ENCODE measurements around the gene MAK.
A peak's percentile ranks its signal among the peaks of the same experiment; 100 is the strongest.
"Not testable (repeated sequence)": the region's sequence is repeated elsewhere in the genome, so short reads cannot be mapped to it uniquely, and the experiment has no call there.

MAK gene

GRCh38 chr6:10873374-10873773 lies 35.0 kb upstream of the MAK start:
- H3K4me3 Mint-ChIP-seq = no peak overlapping the region
- DNase-seq = no peak
- H3K27me3 Mint-ChIP-seq = peaks cover 32% of the 10 kb centered on the region
- H3K27ac Mint-ChIP-seq = no peak overlapping the region
- no peaks in the 10 kb centered on the region for H3K36me3 Mint-ChIP-seq (ENCODE audit: low read depth)
- H3K9me3 Mint-ChIP-seq = no peaks in the 10 kb centered on the region
- no peaks in the 10 kb centered on the region for H3K4me1 Mint-ChIP-seq (ENCODE audit: low read depth)

- no peak for DNase-seq
- Mint-ChIP-seq H3K4me1 (ENCODE audit: low read depth) (no peaks in the 10 kb centered on the region), H3K4me3 (no peak overlapping the region), H3K27ac (no peak overlapping the region), H3K36me3 (ENCODE audit: low read depth) (no peaks in the 10 kb centered on the region), H3K9me3 (no peaks in the 10 kb centered on the region), H3K27me3 (peaks cover 6% of the 10 kb centered on the region)
Observed at GRCh38 chr6:10867952-10868351, 29.6 kb upstream of the MAK start.

GRCh38 chr6:10866709-10867108 lies 28.4 kb upstream of the MAK start:
- H3K9me3 Mint-ChIP-seq; H3K4me1 Mint-ChIP-seq (ENCODE audit: low read depth); H3K36me3 Mint-ChIP-seq (ENCODE audit: low read depth); DNase-seq; H3K27ac Mint-ChIP-seq; H3K27me3 Mint-ChIP-seq; H3K4me3 Mint-ChIP-seq: not testable (repeated sequence)

GRCh38 chr6:10863031-10863430 lies 24.7 kb upstream of the MAK start:
- not testable (repeated sequence) for H3K36me3 Mint-ChIP-seq (ENCODE audit: low read depth); DNase-seq; H3K4me3 Mint-ChIP-seq; H3K27me3 Mint-ChIP-seq; H3K9me3 Mint-ChIP-seq; H3K27ac Mint-ChIP-seq; H3K4me1 Mint-ChIP-seq (ENCODE audit: low read depth)

GRCh38 chr6:10862361-10862760 lies 24.0 kb upstream of the MAK start:
- Mint-ChIP-seq H3K4me1 (ENCODE audit: low read depth) (no peaks in the 10 kb centered on the region), H3K27me3 (no peaks in the 10 kb centered on the region), H3K27ac (no peak overlapping the region), H3K36me3 (ENCODE audit: low read depth) (no peaks in the 10 kb centered on the region), H3K9me3 (no peaks in the 10 kb centered on the region), H3K4me3 (no peak overlapping the region)
- DNase-seq = no peak

GRCh38 chr6:10861086-10861485 lies 22.7 kb upstream of the MAK start:
- H3K36me3 Mint-ChIP-seq (ENCODE audit: low read depth) = no peaks in the 10 kb centered on the region

GRCh38 chr6:10857259-10857658 lies 18.9 kb upstream of the MAK start:
- H3K27me3 Mint-ChIP-seq = peaks cover 22% of the 10 kb centered on the region
- H3K27ac Mint-ChIP-seq = no peak overlapping the region
- DNase-seq = no peak
- H3K4me3 Mint-ChIP-seq = no peak overlapping the region
- H3K9me3 Mint-ChIP-seq = peaks cover 15% of the 10 kb centered on the region
- no peaks in the 10 kb centered on the region for H3K4me1 Mint-ChIP-seq (ENCODE audit: low read depth)
- H3K36me3 Mint-ChIP-seq (ENCODE audit: low read depth) = no peaks in the 10 kb centered on the region

More at GRCh38 chr6:10861086-10861485, 22.7 kb upstream of the MAK start:
- Mint-ChIP-seq H3K4me1 (ENCODE audit: low read depth) (no peaks in the 10 kb centered on the region), H3K9me3 (no peaks in the 10 kb centered on the region), H3K27me3 (peaks cover 7% of the 10 kb centered on the region), H3K4me3 (no peak overlapping the region), H3K27ac (no peak overlapping the region)
- DNase-seq = no peak

GRCh38 chr6:10854922-10855632 lies 16.7 kb upstream of the MAK start:
- Mint-ChIP-seq H3K27ac (no peak overlapping the region), H3K36me3 (ENCODE audit: low read depth) (no peaks in the 10 kb centered on the region), H3K4me1 (ENCODE audit: low read depth) (no peaks in the 10 kb centered on the region), H3K9me3 (peaks cover 15% of the 10 kb centered on the region), H3K4me3 (no peak overlapping the region), H3K27me3 (peaks cover 28% of the 10 kb centered on the region)
- DNase-seq = no peak

- not testable (repeated sequence) for H3K4me1 Mint-ChIP-seq (ENCODE audit: low read depth); H3K36me3 Mint-ChIP-seq (ENCODE audit: low read depth); H3K4me3 Mint-ChIP-seq; DNase-seq; H3K27ac Mint-ChIP-seq
- Mint-ChIP-seq H3K9me3 (peaks cover 15% of the 10 kb centered on the region), H3K27me3 (peaks cover 34% of the 10 kb centered on the region)
Observed at GRCh38 chr6:10853849-10854300, 15.5 kb upstream of the MAK start.

- peaks cover 36% of the 10 kb centered on the region for H3K27me3 Mint-ChIP-seq
- DNase-seq = no peak
- H3K4me1 Mint-ChIP-seq (ENCODE audit: low read depth) = no peaks in the 10 kb centered on the region
- no peak overlapping the region for H3K4me3 Mint-ChIP-seq
- H3K9me3 Mint-ChIP-seq = peaks cover 15% of the 10 kb centered on the region
- H3K36me3 Mint-ChIP-seq (ENCODE audit: low read depth) = no peaks in the 10 kb centered on the region
- H3K27ac Mint-ChIP-seq = no peak overlapping the region
Observed at GRCh38 chr6:10852361-10852960, 14.1 kb upstream of the MAK start.

GRCh38 chr6:10850728-10851127 lies 12.4 kb upstream of the MAK start:
- H3K4me1 Mint-ChIP-seq (ENCODE audit: low read depth) = no peaks in the 10 kb centered on the region
- H3K27ac Mint-ChIP-seq = no peak overlapping the region
- no peak overlapping the region for H3K4me3 Mint-ChIP-seq
- H3K9me3 Mint-ChIP-seq = peaks cover 15% of the 10 kb centered on the region
- DNase-seq = no peak
- peaks cover 32% of the 10 kb centered on the region for H3K27me3 Mint-ChIP-seq
- H3K36me3 Mint-ChIP-seq (ENCODE audit: low read depth) = no peaks in the 10 kb centered on the region

- Mint-ChIP-seq H3K4me3 (no peak overlapping the region), H3K27me3 (peaks cover 30% of the 10 kb centered on the region), H3K36me3 (ENCODE audit: low read depth) (no peaks in the 10 kb centered on the region), H3K9me3 (peaks cover 13% of the 10 kb centered on the region), H3K4me1 (ENCODE audit: low read depth) (no peaks in the 10 kb centered on the region), H3K27ac (no peak overlapping the region)
- no peak for DNase-seq
Observed at GRCh38 chr6:10849901-10850300, 11.6 kb upstream of the MAK start.

GRCh38 chr6:10847684-10848083 lies 9.3 kb upstream of the MAK start:
- Mint-ChIP-seq H3K4me1 (ENCODE audit: low read depth) (no peaks in the 10 kb centered on the region), H3K36me3 (ENCODE audit: low read depth) (no peaks in the 10 kb centered on the region), H3K27ac (no peak overlapping the region), H3K27me3 (peaks cover 27% of the 10 kb centered on the region), H3K9me3 (no peaks in the 10 kb centered on the region), H3K4me3 (no peak overlapping the region)
- no peak for DNase-seq

- Mint-ChIP-seq H3K4me1 (ENCODE audit: low read depth) (peaks cover 14% of the 10 kb centered on the region), H3K36me3 (ENCODE audit: low read depth) (no peaks in the 10 kb centered on the region), H3K4me3 (no peak overlapping the region), H3K9me3 (no peaks in the 10 kb centered on the region), H3K27me3 (peaks cover 42% of the 10 kb centered on the region), H3K27ac (no peak overlapping the region)
- no peak for DNase-seq
Observed at GRCh38 chr6:10843554-10843953, 5.2 kb upstream of the MAK start.

- peaks cover 6% of the 10 kb centered on the region for H3K9me3 Mint-ChIP-seq
- peaks cover 27% of the 10 kb centered on the region for H3K4me1 Mint-ChIP-seq (ENCODE audit: low read depth)
- peak; percentile 45 for DNase-seq
- peaks cover 76% of the 10 kb centered on the region for H3K27me3 Mint-ChIP-seq
- H3K4me3 Mint-ChIP-seq = peak overlapping the region; percentile 75
- peak overlapping the region; percentile 98 for H3K27ac Mint-ChIP-seq
- no peaks in the 10 kb centered on the region for H3K36me3 Mint-ChIP-seq (ENCODE audit: low read depth)
Observed at GRCh38 chr6:10838794-10839333, 525 bp upstream of the MAK start.

Measured in activated T-cell treated with anti-CD3 and anti-CD28 coated beads, Interleukin-2, amount 50 U/mL, for 24 hours (primary cell).